WTC11 (cell line): ENCODE measurements around the gene GGN. TPM values are rescaled to one million over a fixed set of nuclear protein-coding genes. Genes with fewer than 3 reads are reported as not detected.

Experiments used
- ATAC-seq: fragments of 200-7000 bp; cut with Tn5 transposase; 2 replicates; pipeline ENCODE4 v1.10.0; 2021; ENCODE audit warnings: mild to moderate bottlenecking, moderate library complexity
- CTCF ChIA-PET: fragments of 300-600 bp; sonication (Branson Sonifier 250); formaldehyde crosslinking; loops from one replicate; lab custom pipeline; 2021; ENCODE audit warnings: antibody characterized with exemption; lab: Charles Lee
- POLR2A ChIA-PET: fragments of 350-600 bp; sonication (Branson Sonifier 250); formaldehyde crosslinking; loops from one replicate; lab custom pipeline; 2021; ENCODE audit warnings: antibody characterized with exemption; lab: Charles Lee
- DNase-seq: peaks from one replicate; pipeline ENCODE4 v3.0.0; 2021; ENCODE audit warnings: low spot score
- H3K27ac Mint-ChIP-seq: 2 replicates; pipeline ENCODE4 v1.8.0; 2021; ENCODE audit warnings: mixed read lengths
- H3K27me3 Mint-ChIP-seq: 2 replicates; pipeline ENCODE4 v1.8.0; 2021; ENCODE audit warnings: low read depth, mild to moderate bottlenecking, moderate library complexity, mixed read lengths
- H3K36me3 Mint-ChIP-seq: 2 replicates; pipeline ENCODE4 v1.8.0; 2021; ENCODE audit warnings: mixed read lengths
- H3K4me1 Mint-ChIP-seq: 2 replicates; pipeline ENCODE4 v1.8.0; 2022; ENCODE audit warnings: mixed read lengths
- H3K4me3 Mint-ChIP-seq: 2 replicates; pipeline ENCODE4 v1.8.0; 2021; ENCODE audit warnings: mild to moderate bottlenecking, moderate library complexity, mixed read lengths
- H3K9me3 Mint-ChIP-seq: 2 replicates; pipeline ENCODE4 v1.8.0; 2021; ENCODE audit warnings: mixed read lengths
- ATF1 ChIP-seq: sonication (generic); formaldehyde crosslinking; IDR thresholded peaks from 2 replicates; pipeline ENCODE4 v1.8.1; 2023; ENCODE audit warnings: mild to moderate bottlenecking, moderate library complexity, missing genetic modification reagents
- CBFB ChIP-seq: sonication (generic); formaldehyde crosslinking; IDR thresholded peaks from 2 replicates; pipeline ENCODE4 v1.8.1; 2022; ENCODE audit warnings: mild to moderate bottlenecking, low read depth, missing genetic modification reagents
- CDX4 ChIP-seq: fragments of 250-450 bp; sonication (Bioruptor Pico); IDR thresholded peaks from 2 replicates; pipeline ENCODE4 v1.9.0; 2021; ENCODE audit warnings: moderate library complexity, mild to moderate bottlenecking, inconsistent platforms, borderline replicate concordance
- CREM ChIP-seq: sonication (generic); formaldehyde crosslinking; IDR thresholded peaks from 2 replicates; pipeline ENCODE4 v1.8.1; 2022; ENCODE audit warnings: mild to moderate bottlenecking, missing genetic modification reagents, moderate library complexity
- ELF4 ChIP-seq: sonication (generic); formaldehyde crosslinking; IDR thresholded peaks from 2 replicates; pipeline ENCODE4 v1.8.1; 2022; ENCODE audit warnings: low read depth, mild to moderate bottlenecking, moderate library complexity, missing genetic modification reagents
- FOXP4 ChIP-seq: sonication (generic); formaldehyde crosslinking; IDR thresholded peaks from 2 replicates; pipeline ENCODE4 v1.8.0; 2022; ENCODE audit warnings: mild to moderate bottlenecking, missing genetic modification reagents
- MAX ChIP-seq: sonication (generic); formaldehyde crosslinking; IDR thresholded peaks from 2 replicates; pipeline ENCODE4 v1.8.0; 2022; ENCODE audit warnings: mild to moderate bottlenecking, missing genetic modification reagents
- OVOL2 ChIP-seq: fragments of 250-450 bp; sonication (Bioruptor Pico); IDR thresholded peaks from 2 replicates; pipeline ENCODE4 v1.9.0; 2021; ENCODE audit warnings: mild to moderate bottlenecking, borderline replicate concordance
- PRDM15 ChIP-seq: sonication (generic); formaldehyde crosslinking; IDR thresholded peaks from 2 replicates; pipeline ENCODE4 v1.8.0; 2022; ENCODE audit warnings: missing genetic modification reagents
- RORB ChIP-seq: fragments of 250-450 bp; sonication (Bioruptor Pico); IDR thresholded peaks from 2 replicates; pipeline ENCODE4 v1.9.0; 2021; ENCODE audit warnings: mild to moderate bottlenecking
- USF1 ChIP-seq: sonication (generic); formaldehyde crosslinking; IDR thresholded peaks from 2 replicates; pipeline ENCODE4 v1.8.0; 2022; ENCODE audit warnings: mild to moderate bottlenecking, missing genetic modification reagents
- ZNF219 ChIP-seq: sonication (generic); formaldehyde crosslinking; IDR thresholded peaks from 2 replicates; pipeline ENCODE4 v1.8.0; 2023; ENCODE audit warnings: missing genetic modification reagents, mild to moderate bottlenecking, borderline replicate concordance
- total RNA-seq: library from RNA; stranded (reverse); gene quantifications from 3 replicates; pipeline ENCODE4 v1.2.3, GENCODE V29; 2021
- TF ChIP-seq, protein P1 (sequence below): fragments of 200-600 bp; IDR thresholded peaks from 2 replicates; pipeline ENCODE4 v1.8.0; 2022; ENCODE audit warnings: antibody characterized with exemption
- TF ChIP-seq, protein P2 (sequence below): fragments of 250-450 bp; sonication (Bioruptor Pico); IDR thresholded peaks from 2 replicates; pipeline ENCODE4 v1.8.0; 2021; ENCODE audit warnings: mild to moderate bottlenecking
- TF ChIP-seq, protein P3 (sequence below): sonication (generic); formaldehyde crosslinking; conservative IDR thresholded peaks from 2 replicates; pipeline ENCODE4 v1.8.1; 2022; ENCODE audit warnings: mild to moderate bottlenecking, missing genetic modification reagents

Gene GGN
- total RNA-seq, 1 experiment from 2014 or later, result 2.4 TPM

- no peak for TF ChIP-seq CDX4 (CRISPR knock-in tag)
- no peak for TF ChIP-seq CREM
- TF ChIP-seq, protein P1, sequence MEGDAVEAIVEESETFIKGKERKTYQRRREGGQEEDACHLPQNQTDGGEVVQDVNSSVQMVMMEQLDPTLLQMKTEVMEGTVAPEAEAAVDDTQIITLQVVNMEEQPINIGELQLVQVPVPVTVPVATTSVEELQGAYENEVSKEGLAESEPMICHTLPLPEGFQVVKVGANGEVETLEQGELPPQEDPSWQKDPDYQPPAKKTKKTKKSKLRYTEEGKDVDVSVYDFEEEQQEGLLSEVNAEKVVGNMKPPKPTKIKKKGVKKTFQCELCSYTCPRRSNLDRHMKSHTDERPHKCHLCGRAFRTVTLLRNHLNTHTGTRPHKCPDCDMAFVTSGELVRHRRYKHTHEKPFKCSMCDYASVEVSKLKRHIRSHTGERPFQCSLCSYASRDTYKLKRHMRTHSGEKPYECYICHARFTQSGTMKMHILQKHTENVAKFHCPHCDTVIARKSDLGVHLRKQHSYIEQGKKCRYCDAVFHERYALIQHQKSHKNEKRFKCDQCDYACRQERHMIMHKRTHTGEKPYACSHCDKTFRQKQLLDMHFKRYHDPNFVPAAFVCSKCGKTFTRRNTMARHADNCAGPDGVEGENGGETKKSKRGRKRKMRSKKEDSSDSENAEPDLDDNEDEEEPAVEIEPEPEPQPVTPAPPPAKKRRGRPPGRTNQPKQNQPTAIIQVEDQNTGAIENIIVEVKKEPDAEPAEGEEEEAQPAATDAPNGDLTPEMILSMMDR, result no peak
- no peak for TF ChIP-seq CBFB (CRISPR knock-in tag)
- TF ChIP-seq ZNF219 (CRISPR knock-in tag), result no peak
- no peak for TF ChIP-seq OVOL2 (CRISPR knock-in tag)
- TF ChIP-seq RORB, result no peak
- peak; percentile 80 for TF ChIP-seq MAX (CRISPR knock-in tag)
- TF ChIP-seq USF1 (CRISPR knock-in tag), result peak; percentile 83
- 0 out of 2 replicates have a peak, but pooled peaks have one; percentile 38 for TF ChIP-seq FOXP4 (CRISPR knock-in tag)
- TF ChIP-seq, protein P2, sequence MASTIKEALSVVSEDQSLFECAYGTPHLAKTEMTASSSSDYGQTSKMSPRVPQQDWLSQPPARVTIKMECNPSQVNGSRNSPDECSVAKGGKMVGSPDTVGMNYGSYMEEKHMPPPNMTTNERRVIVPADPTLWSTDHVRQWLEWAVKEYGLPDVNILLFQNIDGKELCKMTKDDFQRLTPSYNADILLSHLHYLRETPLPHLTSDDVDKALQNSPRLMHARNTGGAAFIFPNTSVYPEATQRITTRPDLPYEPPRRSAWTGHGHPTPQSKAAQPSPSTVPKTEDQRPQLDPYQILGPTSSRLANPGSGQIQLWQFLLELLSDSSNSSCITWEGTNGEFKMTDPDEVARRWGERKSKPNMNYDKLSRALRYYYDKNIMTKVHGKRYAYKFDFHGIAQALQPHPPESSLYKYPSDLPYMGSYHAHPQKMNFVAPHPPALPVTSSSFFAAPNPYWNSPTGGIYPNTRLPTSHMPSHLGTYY (CRISPR knock-in tag), result no peak
- TF ChIP-seq, protein P3, sequence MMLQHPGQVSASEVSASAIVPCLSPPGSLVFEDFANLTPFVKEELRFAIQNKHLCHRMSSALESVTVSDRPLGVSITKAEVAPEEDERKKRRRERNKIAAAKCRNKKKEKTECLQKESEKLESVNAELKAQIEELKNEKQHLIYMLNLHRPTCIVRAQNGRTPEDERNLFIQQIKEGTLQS (CRISPR knock-in tag), result no peak
- TF ChIP-seq ELF4 (CRISPR knock-in tag), result no peak
- TF ChIP-seq PRDM15, result no peak
Measured at GRCh38 chr19:38394488-38394887, 6.7 kb upstream of the GGN start (continued).

DNA sequence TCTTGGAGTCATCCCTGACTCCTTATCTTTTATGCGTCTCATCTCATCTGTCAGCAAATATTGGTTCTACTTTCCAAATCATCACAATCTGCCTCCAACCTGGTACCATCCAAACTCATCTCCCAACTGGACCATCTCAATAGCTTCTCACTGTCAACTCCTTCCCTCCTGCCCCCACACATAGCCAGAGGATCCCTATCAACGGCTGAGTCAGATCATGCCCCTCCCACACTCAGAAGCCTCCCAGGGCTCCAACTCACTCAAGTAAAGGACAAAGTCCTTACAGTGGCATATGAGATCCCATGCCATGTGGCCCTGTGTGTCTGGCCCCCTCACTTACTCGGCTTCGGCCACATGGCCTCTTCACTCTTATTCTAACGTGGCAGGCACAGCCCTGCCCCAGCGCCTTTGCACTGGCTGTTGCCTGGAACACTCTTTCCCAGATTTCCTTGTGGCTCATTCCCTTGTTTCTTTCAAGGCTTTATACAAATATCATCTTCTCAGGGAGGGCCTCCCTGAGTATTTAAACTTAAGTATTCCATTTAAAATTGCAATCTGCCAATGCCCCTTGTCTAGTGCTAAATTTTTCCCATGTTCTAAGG, 5.0 kb upstream of the GGN start:
- no peak for DNase-seq
- Mint-ChIP-seq H3K9me3 (no peaks in the 10 kb centered on the region), H3K36me3 (peaks cover 30% of the 10 kb centered on the region), H3K4me3 (no peak overlapping the region), H3K27me3 (peaks cover 28% of the 10 kb centered on the region), H3K27ac (no peak overlapping the region), H3K4me1 (peaks cover 30% of the 10 kb centered on the region)
- TF ChIP-seq ATF1 (CRISPR knock-in tag) (no peak), ZNF219 (CRISPR knock-in tag) (no peak)
- ChIA-PET CTCF (interaction anchor here (2.7 kb wide), 1 partner anchor 10 kb away, joined by 55 read pairs; the partner anchor contains the start of gene FAM98C), POLR2A (interaction anchor here (0.6 to 0.7 kb wide), 2 partner anchors 17 to 73 kb away, joined by 4 to 12 read pairs; partner anchors contain the start of gene KCNK6)
- ATAC-seq, result no peak
